ENCODE results near the gene MAP1S.

DNA sequence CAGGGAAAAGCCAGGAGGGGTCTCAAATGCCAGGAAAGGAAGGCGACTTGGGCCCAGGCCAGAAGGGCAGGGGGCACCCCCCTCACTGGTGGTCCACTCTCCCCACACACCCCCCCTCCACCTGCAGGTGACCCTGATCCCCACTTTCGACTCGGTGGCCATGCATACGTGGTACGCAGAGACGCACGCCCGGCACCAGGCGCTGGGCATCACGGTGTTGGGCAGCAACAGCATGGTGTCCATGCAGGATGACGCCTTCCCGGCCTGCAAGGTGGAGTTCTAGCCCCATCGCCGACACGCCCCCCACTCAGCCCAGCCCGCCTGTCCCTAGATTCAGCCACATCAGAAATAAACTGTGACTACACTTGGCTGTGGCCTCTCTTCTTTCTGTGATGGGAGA, 14.9 kb downstream of the MAP1S start:
- TF ChIP-seq, protein P1, sequence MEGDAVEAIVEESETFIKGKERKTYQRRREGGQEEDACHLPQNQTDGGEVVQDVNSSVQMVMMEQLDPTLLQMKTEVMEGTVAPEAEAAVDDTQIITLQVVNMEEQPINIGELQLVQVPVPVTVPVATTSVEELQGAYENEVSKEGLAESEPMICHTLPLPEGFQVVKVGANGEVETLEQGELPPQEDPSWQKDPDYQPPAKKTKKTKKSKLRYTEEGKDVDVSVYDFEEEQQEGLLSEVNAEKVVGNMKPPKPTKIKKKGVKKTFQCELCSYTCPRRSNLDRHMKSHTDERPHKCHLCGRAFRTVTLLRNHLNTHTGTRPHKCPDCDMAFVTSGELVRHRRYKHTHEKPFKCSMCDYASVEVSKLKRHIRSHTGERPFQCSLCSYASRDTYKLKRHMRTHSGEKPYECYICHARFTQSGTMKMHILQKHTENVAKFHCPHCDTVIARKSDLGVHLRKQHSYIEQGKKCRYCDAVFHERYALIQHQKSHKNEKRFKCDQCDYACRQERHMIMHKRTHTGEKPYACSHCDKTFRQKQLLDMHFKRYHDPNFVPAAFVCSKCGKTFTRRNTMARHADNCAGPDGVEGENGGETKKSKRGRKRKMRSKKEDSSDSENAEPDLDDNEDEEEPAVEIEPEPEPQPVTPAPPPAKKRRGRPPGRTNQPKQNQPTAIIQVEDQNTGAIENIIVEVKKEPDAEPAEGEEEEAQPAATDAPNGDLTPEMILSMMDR (IDR thresholded peaks at IDR 0.05) = no peak
- TF ChIP-seq POLR2A (IDR thresholded peaks at IDR 0.05) = no peak

All from thyroid gland (tissue), 4 donors.